HCT116 (cell line): Measurements from ENCODE around the gene ROS1. TPM values are rescaled to one million over a fixed set of nuclear protein-coding genes. Genes with fewer than 3 reads are reported as not detected.

Experiments
- ATAC-seq: fragments of 200-7000 bp; cut with Tn5 transposase; 2 replicates; pipeline ENCODE4 v1.9.1; 2020; ENCODE audit warnings: mild to moderate bottlenecking, moderate library complexity
- BruUV-seq: library from RNA; stranded (reverse); fragments of 400-500 nt; replicated peaks from 2 replicates; lab custom pipeline; 2021; lab: Mats Ljungman, UMichigan
- CTCF ChIA-PET: fragments of 300-600 bp; sonication (Branson Sonifier 250); formaldehyde crosslinking; loops from one replicate; lab custom pipeline; 2021; ENCODE audit warnings: antibody characterized with exemption; lab: Charles Lee
- POLR2A ChIA-PET: fragments of 300-600, 350-600 bp; sonication (Branson Sonifier 250); formaldehyde crosslinking; loops from one replicate; lab custom pipeline; 2021; ENCODE audit warnings: antibody characterized with exemption; lab: Charles Lee
- RAD21 ChIA-PET, 2 experiments: fragments of 300-600 bp; sonication (Branson Sonifier 250); formaldehyde crosslinking; loops; one replicate each; lab custom pipeline; 2023; ENCODE audit warnings: low total read pairs in 2 of 2; ENCODE audit not compliant: uncharacterized antibody in 2 of 2, unreplicated experiment in 2 of 2, low non-redundant PET in 1 of 2; lab: Charles Lee
- DNase-seq: peaks from one replicate; pipeline ENCODE4 v3.0.0-alpha.2; 2010; ENCODE audit warnings: low read depth, low spot score
- H2AFZ ChIP-seq: fragments of 200-600 bp; shearing (Covaris generic), sonication (generic); 2 replicates; pipeline ENCODE4 v1.6.1; 2017; ENCODE audit warnings: low read depth, mixed run types, mixed read lengths, antibody characterized with exemption, low read length; ENCODE audit not compliant: poor library complexity, severe bottlenecking
- H3K27ac ChIP-seq: 2 replicates; pipeline ENCODE4 v1.5.1; 2012; ENCODE audit warnings: low read depth, low read length
- H3K27me3 ChIP-seq: fragments of 200-600 bp; sonication (generic); 2 replicates; pipeline ENCODE4 v1.6.1; 2016; ENCODE audit warnings: mixed run types, low read length, mixed read lengths; ENCODE audit not compliant: insufficient read depth
- H3K36me3 ChIP-seq, 2 experiments: fragments of 200-500 bp in 1 of 2; fragments of 200-600 bp in 1 of 2; sonication (Bioruptor generic) in 1 of 2; sonication (generic) in 1 of 2; 2 replicates each; pipeline versions ENCODE4 v1.5.1 to v1.6.1; 2014 to 2016; ENCODE audit warnings: low read length in 2 of 2, inconsistent platforms in 1 of 2, mixed read lengths in 1 of 2, mixed run types in 1 of 2; ENCODE audit not compliant: insufficient read depth in 2 of 2, control insufficient read depth in 1 of 2
- H3K4me1 ChIP-seq, 2 experiments: fragments of 200-600 bp in 1 of 2; sonication (generic) in 1 of 2; 2 replicates each; pipeline versions ENCODE4 v1.5.1 to v1.6.1; 2012 to 2017; ENCODE audit warnings: low read length in 2 of 2, inconsistent platforms in 1 of 2, mild to moderate bottlenecking in 1 of 2, mixed read lengths in 1 of 2, mixed run types in 1 of 2, moderate library complexity in 1 of 2; ENCODE audit not compliant: insufficient read depth in 2 of 2, control insufficient read depth in 1 of 2
- H3K4me2 ChIP-seq: fragments of 200-600 bp; sonication (generic); 2 replicates; pipeline ENCODE4 v1.6.1; 2017; ENCODE audit warnings: mixed run types, low read length, mixed read lengths
- H3K4me3 ChIP-seq, 2 experiments: fragments of 200-600 bp in 1 of 2; sonication (generic) in 1 of 2; replicated peaks in 1 of 2; 2 replicates each; pipeline ENCODE4 v1.5.1; 2011 to 2016; ENCODE audit warnings: low read length in 2 of 2, control low read depth in 1 of 2, low read depth in 1 of 2, mild to moderate bottlenecking in 1 of 2, mixed read lengths in 1 of 2, mixed run types in 1 of 2
- H3K79me2 ChIP-seq: fragments of 200-600 bp; sonication (generic); 2 replicates; pipeline ENCODE4 v1.6.1; 2017; ENCODE audit warnings: mild to moderate bottlenecking, mixed run types, low read length, moderate library complexity, mixed read lengths; ENCODE audit not compliant: insufficient read depth
- H3K9ac ChIP-seq: fragments of 200-600 bp; sonication (generic); 2 replicates; pipeline ENCODE4 v1.6.1; 2016; ENCODE audit warnings: low read length, mixed read lengths
- H3K9me2 ChIP-seq: fragments of 200-600 bp; sonication (generic), shearing (Covaris generic); 2 replicates; pipeline ENCODE4 v1.6.1; 2017; ENCODE audit warnings: mixed run types, mild to moderate bottlenecking, moderate library complexity; ENCODE audit not compliant: insufficient read depth
- H3K9me3 ChIP-seq, 2 experiments: fragments of 200-500 bp in 1 of 2; fragments of 200-600 bp in 1 of 2; sonication (Bioruptor generic) in 1 of 2; sonication (generic) in 1 of 2; 2 replicates each; pipeline ENCODE4 v1.6.1; 2014 to 2017; ENCODE audit warnings: low read length in 2 of 2, mixed read lengths in 2 of 2, inconsistent platforms in 1 of 2, low read depth in 1 of 2, mild to moderate bottlenecking in 1 of 2, mixed run types in 1 of 2, moderate library complexity in 1 of 2; ENCODE audit not compliant: control insufficient read depth in 1 of 2, insufficient read depth in 1 of 2
- H4K20me1 ChIP-seq: fragments of 200-600 bp; sonication (generic), shearing (Covaris generic); 2 replicates; pipeline ENCODE4 v1.6.1; 2017; ENCODE audit warnings: mixed run types, mild to moderate bottlenecking, moderate library complexity; ENCODE audit not compliant: insufficient read depth
- ATF3 ChIP-seq: IDR thresholded peaks from 2 replicates; pipeline ENCODE4 v1.6.1; 2012
- CEBPB ChIP-seq: IDR thresholded peaks from 2 replicates; pipeline ENCODE4 v1.6.1; 2012; ENCODE audit warnings: low read depth
- EGR1 ChIP-seq: IDR thresholded peaks from 2 replicates; pipeline ENCODE4 v1.6.1; 2012; ENCODE audit warnings: low read depth
- ELF1 ChIP-seq: IDR thresholded peaks from 2 replicates; pipeline ENCODE4 v1.6.1; 2012; ENCODE audit warnings: low read depth, borderline replicate concordance
- EZH2 ChIP-seq: fragments of 200-600 bp; sonication (generic); IDR thresholded peaks from 2 replicates; pipeline ENCODE4 v1.6.1; 2017; ENCODE audit warnings: antibody characterized with exemption, mixed run types
- EZH2phosphoT487 ChIP-seq: fragments of 200-600 bp; IDR thresholded peaks from 2 replicates; pipeline ENCODE4 v1.6.1; 2018; ENCODE audit warnings: antibody characterized with exemption, borderline replicate concordance
- JUND ChIP-seq: IDR thresholded peaks from 2 replicates; pipeline ENCODE4 v1.6.1; 2012
- MAX ChIP-seq: IDR thresholded peaks from 2 replicates; pipeline ENCODE4 v1.6.1; 2012
- POLR2A ChIP-seq: IDR thresholded peaks from 2 replicates; pipeline ENCODE4 v1.7.0; 2011; ENCODE audit warnings: borderline replicate concordance; ENCODE audit not compliant: insufficient read depth, insufficient read length; ENCODE audit errors: extremely low read depth
- POLR2AphosphoS5 ChIP-seq: IDR thresholded peaks from 2 replicates; pipeline ENCODE4 v1.6.1; 2011; ENCODE audit warnings: mild to moderate bottlenecking, low read depth, low read length, moderate library complexity
- SRF ChIP-seq: IDR thresholded peaks from 2 replicates; pipeline ENCODE4 v1.6.1; 2012; ENCODE audit warnings: low read depth
- TCF7L2 ChIP-seq: IDR thresholded peaks from 2 replicates; pipeline ENCODE4 v1.7.0; 2011; ENCODE audit warnings: borderline replicate concordance, inconsistent platforms; ENCODE audit not compliant: insufficient read depth, insufficient read length; ENCODE audit errors: extremely low read depth
- YY1 ChIP-seq: IDR thresholded peaks from 2 replicates; pipeline ENCODE4 v1.6.1; 2011; ENCODE audit warnings: low read length, low read depth, moderate library complexity, mild to moderate bottlenecking; ENCODE audit not compliant: insufficient replicate concordance; ENCODE audit errors: extremely low read depth
- ZFX ChIP-seq: fragments of 450-650 bp; IDR thresholded peaks from 2 replicates; pipeline ENCODE4 v1.6.1; 2017
- intact Hi-C: fragments of 100-400 bp; cut with micrococcal nuclease; formaldehyde crosslinking; loops from 2 replicates; pipeline ENCODE4 v1.10.0; 2022
- total RNA-seq: library from RNA; stranded (reverse); gene quantifications from one replicate; pipeline ENCODE4 v1.2.1, GENCODE V29; 2021; ENCODE audit not compliant: unreplicated experiment

Gene ROS1
- total RNA-seq, 1 experiment from 2014 or later, result not detected

GRCh38 chr6:117267054-117267347, 158.7 kb downstream of the ROS1 start:
- Histone ChIP-seq H3K9me2 (no peaks in the 10 kb centered on the region), H3K9me3 (no peaks in the 10 kb centered on the region), H3K27me3 (peaks cover 3% of the 10 kb centered on the region; the same call in 1 of the 2 replicates), H3K4me1 (no peaks in the 10 kb centered on the region), H3K36me3 (no peaks in the 10 kb centered on the region), H3K4me2 (no peak overlapping the region), H3K4me3 (no peak overlapping the region), H2AFZ (no peak overlapping the region), H3K9ac (no peak overlapping the region), H3K27ac (no peak overlapping the region), H4K20me1 (no peaks in the 10 kb centered on the region), H3K79me2 (no peaks in the 10 kb centered on the region)
- no peak for TF ChIP-seq EGR1
- TF ChIP-seq YY1, result no peak
- no peak for TF ChIP-seq POLR2AphosphoS5
- POLR2A ChIA-PET, result no interaction called here
- CTCF ChIA-PET, result no interaction called here
- no peak for DNase-seq
- RAD21 ChIA-PET, result no interaction called here
- no TSS peak for BruUV-seq
- intact Hi-C loops, result no loop called here
- ATAC-seq, result no peak

- ChIA-PET RAD21 (no interaction called here), CTCF (no interaction called here), POLR2A (no interaction called here)
- Histone ChIP-seq H3K79me2 (no peaks in the 10 kb centered on the region), H3K4me3 (no peak overlapping the region), H3K36me3 (no peaks in the 10 kb centered on the region), H3K9ac (no peak overlapping the region), H3K4me1 (no peaks in the 10 kb centered on the region), H2AFZ (no peak overlapping the region), H3K4me2 (no peak overlapping the region), H4K20me1 (no peaks in the 10 kb centered on the region), H3K9me3 (no peaks in the 10 kb centered on the region), H3K27ac (no peak overlapping the region), H3K9me2 (no peaks in the 10 kb centered on the region), H3K27me3 (peaks cover 3% of the 10 kb centered on the region; the same call in 1 of the 2 replicates)
- no peak for DNase-seq
- BruUV-seq, result no TSS peak
- ATAC-seq, result no peak
- intact Hi-C loops, result no loop called here
- TF ChIP-seq CEBPB (no peak), EZH2 (no peak), JUND (no peak), ELF1 (no peak), EGR1 (no peak), ATF3 (no peak), YY1 (no peak), EZH2phosphoT487 (no peak), MAX (no peak), POLR2AphosphoS5 (no peak), POLR2A (no peak), TCF7L2 (no peak), ZFX (no peak), SRF (no peak)
These were observed 159.3 kb downstream of the ROS1 start for GRCh38 chr6:117266257-117267053.
